ENCODE measurements around the gene AMOTL2.
A peak's percentile ranks its signal among the peaks of the same experiment; 100 is the strongest.

Gene AMOTL2

GRCh38 chr3:134315286-134316106 is 58.8 kb downstream of the AMOTL2 start:
- DNase-seq (ENCODE audit: low spot score) = no peak

- no peak for DNase-seq (ENCODE audit: low spot score)
Observed at GRCh38 chr3:134314588-134315285, 59.5 kb downstream of the AMOTL2 start.

GRCh38 chr3:134313847-134314587 is 60.2 kb downstream of the AMOTL2 start:
- peak; percentile 37 for DNase-seq (ENCODE audit: low spot score)

- DNase-seq (ENCODE audit: low spot score) = peak; percentile 89
Observed at GRCh38 chr3:134312873-134313846, 61.1 kb downstream of the AMOTL2 start.

GRCh38 chr3:134312072-134312872 is 62.0 kb downstream of the AMOTL2 start:
- DNase-seq (ENCODE audit: low spot score) = no peak

- DNase-seq (ENCODE audit: low spot score) = no peak
Observed at GRCh38 chr3:134311693-134312071, 62.6 kb downstream of the AMOTL2 start.

- DNase-seq (ENCODE audit: low spot score) = no peak
Observed at GRCh38 chr3:134311265-134311664, 63.0 kb downstream of the AMOTL2 start.

GRCh38 chr3:134309987-134310700 is 64.1 kb downstream of the AMOTL2 start:
- peak; percentile 52 for DNase-seq (ENCODE audit: low spot score)

- DNase-seq (ENCODE audit: low spot score) = peak; percentile 78
Observed at GRCh38 chr3:134308350-134308891, 65.8 kb downstream of the AMOTL2 start.

- no peak for DNase-seq (ENCODE audit: low spot score)
Observed at GRCh38 chr3:134307425-134307824, 66.8 kb downstream of the AMOTL2 start.

GRCh38 chr3:134306320-134306719 is 67.9 kb downstream of the AMOTL2 start:
- DNase-seq (ENCODE audit: low spot score) = no peak

All from HuH-7.5 (cell line).